C1 segment of cervical spinal cord (tissue), 14 donors: Measurements from ENCODE around the gene PRRG2.

Source experiments
- DNase-seq, 14 donors: peaks; one replicate each; lab custom pipeline; 2025; lab: John Stamatoyannopoulos, UW

The PRRG2 gene

GRCh38 chr19:49581007-49581508, at the start of gene PRRG2:
TSS of gene PRRG2 (plus strand) at chr19:49581316. CDS start at chr19:49583220, 1,904 bp downstream.
- no peak for DNase-seq

GRCh38 chr19:49533551-49534488, 47.3 kb upstream of the PRRG2 start:
- DNase-seq, result peak in 12 of 14 donors; percentile 7 to 82 (median 60)

GRCh38 chr19:49534632-49535385, 46.3 kb upstream of the PRRG2 start:
- DNase-seq, result no peak

- no peak for DNase-seq
These were observed 44.1 kb upstream of the PRRG2 start for GRCh38 chr19:49536921-49537462.

- DNase-seq, result no peak
These were observed 42.5 kb upstream of the PRRG2 start for GRCh38 chr19:49538643-49539042.

GRCh38 chr19:49539192-49539952, 41.7 kb upstream of the PRRG2 start:
- DNase-seq, result no peak

GRCh38 chr19:49541914-49542313, 39.2 kb upstream of the PRRG2 start:
- no peak for DNase-seq

- no peak for DNase-seq
These were observed 38.7 kb upstream of the PRRG2 start for GRCh38 chr19:49542446-49542845.

- no peak for DNase-seq
These were observed 38.1 kb upstream of the PRRG2 start for GRCh38 chr19:49543032-49543431.

- DNase-seq, result no peak
These were observed 37.0 kb upstream of the PRRG2 start for GRCh38 chr19:49544154-49544553.

GRCh38 chr19:49546825-49547565, 34.1 kb upstream of the PRRG2 start:
- peak in 10 of 14 donors; percentile 11 to 63 (median 47) for DNase-seq

GRCh38 chr19:49549045-49549444, 32.1 kb upstream of the PRRG2 start:
- no peak for DNase-seq

GRCh38 chr19:49551531-49551930, 29.6 kb upstream of the PRRG2 start:
- DNase-seq, result no peak

GRCh38 chr19:49552749-49553148, 28.4 kb upstream of the PRRG2 start:
- peak in 2 of 14 donors; percentile 3 to 18 for DNase-seq

- DNase-seq, result no peak
These were observed 27.5 kb upstream of the PRRG2 start for GRCh38 chr19:49553451-49554271.

- DNase-seq, result no peak
These were observed 26.4 kb upstream of the PRRG2 start for GRCh38 chr19:49554701-49555181.

- peak in 1 of 14 donors; percentile 34 for DNase-seq
These were observed 25.3 kb upstream of the PRRG2 start for GRCh38 chr19:49555600-49556411.
